HG03095 (cell line): ENCODE data around the gene AFF3.
"Not testable (repeated sequence)": the region's sequence is repeated elsewhere in the genome, so short reads cannot be mapped to it uniquely, and the experiment has no call there.

Source experiments
- ATAC-seq: cut with Tn5 transposase; IDR thresholded peaks from one replicate; pipeline ENCODE4 v1.9.1; 2021; ENCODE audit warnings: moderate library complexity; ENCODE audit not compliant: unreplicated experiment

The AFF3 gene

GRCh38 chr2:99773642-99774041 is 368.7 kb downstream of the AFF3 start:
- ATAC-seq: not testable (repeated sequence)

GRCh38 chr2:99772591-99773331 is 369.6 kb downstream of the AFF3 start:
- ATAC-seq: no peak

GRCh38 chr2:99771681-99772333 is 370.6 kb downstream of the AFF3 start:
- no peak for ATAC-seq

GRCh38 chr2:99770876-99771275 is 371.5 kb downstream of the AFF3 start:
- ATAC-seq: no peak

- no peak for ATAC-seq
Observed at GRCh38 chr2:99765731-99766318, 376.6 kb downstream of the AFF3 start.

- ATAC-seq: no peak
Observed at GRCh38 chr2:99763764-99764163, 378.6 kb downstream of the AFF3 start.

- ATAC-seq: no peak
Observed at GRCh38 chr2:99762714-99763113, 379.7 kb downstream of the AFF3 start.

GRCh38 chr2:99757611-99758114 is 384.7 kb downstream of the AFF3 start:
- ATAC-seq: no peak

- ATAC-seq: no peak
Observed at GRCh38 chr2:99756059-99756458, 386.3 kb downstream of the AFF3 start.

- ATAC-seq: no peak
Observed at GRCh38 chr2:99754210-99754609, 388.2 kb downstream of the AFF3 start.

GRCh38 chr2:99753505-99753904 is 388.9 kb downstream of the AFF3 start:
- ATAC-seq: no peak

- ATAC-seq: no peak
Observed at GRCh38 chr2:99748344-99748743, 394.0 kb downstream of the AFF3 start.

GRCh38 chr2:99747842-99748241 is 394.5 kb downstream of the AFF3 start:
- ATAC-seq: no peak

- no peak for ATAC-seq
Observed at GRCh38 chr2:99743146-99743545, 399.2 kb downstream of the AFF3 start.

- ATAC-seq: no peak
Observed at GRCh38 chr2:99737537-99737936, 404.9 kb downstream of the AFF3 start.

GRCh38 chr2:99735753-99736152 is 406.6 kb downstream of the AFF3 start:
- ATAC-seq: no peak

GRCh38 chr2:99735314-99735713 is 407.1 kb downstream of the AFF3 start:
- ATAC-seq: not testable (repeated sequence)

- no peak for ATAC-seq
Observed at GRCh38 chr2:99734236-99734635, 408.2 kb downstream of the AFF3 start.

- ATAC-seq: no peak
Observed at GRCh38 chr2:99729104-99730025, 413.0 kb downstream of the AFF3 start.

- ATAC-seq: no peak
Observed at GRCh38 chr2:99728166-99728565, 414.2 kb downstream of the AFF3 start.

- ATAC-seq: no peak
Observed at GRCh38 chr2:99727199-99727598, 415.2 kb downstream of the AFF3 start.
